Glomerular endothelial cell (primary cell): ENCODE measurements around the gene ATP1B3. TPM values are rescaled to one million over a fixed set of nuclear protein-coding genes. Genes with fewer than 3 reads are reported as not detected.
"Not testable (repeated sequence)": the region's sequence is repeated elsewhere in the genome, so short reads cannot be mapped to it uniquely, and the experiment has no call there.

ENCODE experiments used
- DNase-seq: peaks from one replicate; pipeline ENCODE4 v3.0.0-alpha.2; 2011; ENCODE audit warnings: low read depth, low spot score; ENCODE audit errors: extremely low read depth
- total RNA-seq: library from RNA; depleted of rRNA; stranded (reverse); fragments of >200 nt; gene quantifications from 2 replicates; pipeline ENCODE4 v1.2.3, GENCODE V29; 2015

The ATP1B3 gene
- 191 and 232 TPM in 2 replicates for total RNA-seq

GRCh38 chr3:141876381-141876890, at the start of gene ATP1B3:
Gene ATP1B3, plus strand, starts transcription at chr3:141876643. Its CDS starts 159 bp downstream, at chr3:141876802.
- no peak for DNase-seq

- no peak for DNase-seq
Measured at GRCh38 chr3:141828487-141828886, 48.0 kb upstream of the ATP1B3 start.

- DNase-seq, result no peak
Measured at GRCh38 chr3:141828890-141829289, 47.6 kb upstream of the ATP1B3 start.

- no peak for DNase-seq
Measured at GRCh38 chr3:141830508-141830907, 45.9 kb upstream of the ATP1B3 start.

- no peak for DNase-seq
Measured at GRCh38 chr3:141834292-141834691, 42.2 kb upstream of the ATP1B3 start.

GRCh38 chr3:141835557-141836229, 40.8 kb upstream of the ATP1B3 start:
- DNase-seq, result no peak

GRCh38 chr3:141839389-141839788, 37.1 kb upstream of the ATP1B3 start:
- DNase-seq, result no peak

- DNase-seq, result peak; percentile 75
Measured at GRCh38 chr3:141840737-141841544, 35.5 kb upstream of the ATP1B3 start.

- DNase-seq, result no peak
Measured at GRCh38 chr3:141844108-141844507, 32.3 kb upstream of the ATP1B3 start.

GRCh38 chr3:141844812-141845211, 31.6 kb upstream of the ATP1B3 start:
- DNase-seq, result no peak

GRCh38 chr3:141845407-141846049, 30.9 kb upstream of the ATP1B3 start:
- DNase-seq, result no peak

GRCh38 chr3:141846050-141846433, 30.4 kb upstream of the ATP1B3 start:
- DNase-seq, result no peak

- DNase-seq, result not testable (repeated sequence)
Measured at GRCh38 chr3:141848159-141848748, 28.2 kb upstream of the ATP1B3 start.

GRCh38 chr3:141849056-141849815, 27.2 kb upstream of the ATP1B3 start:
- no peak for DNase-seq

GRCh38 chr3:141851411-141851810, 25.0 kb upstream of the ATP1B3 start:
- DNase-seq, result no peak

GRCh38 chr3:141853081-141853601, 23.3 kb upstream of the ATP1B3 start:
- DNase-seq, result no peak

GRCh38 chr3:141853629-141854168, 22.7 kb upstream of the ATP1B3 start:
- DNase-seq, result no peak

GRCh38 chr3:141854599-141854998, 21.8 kb upstream of the ATP1B3 start:
- no peak for DNase-seq

GRCh38 chr3:141858312-141858711, 18.1 kb upstream of the ATP1B3 start:
- DNase-seq, result no peak

- DNase-seq, result no peak
Measured at GRCh38 chr3:141859651-141860050, 16.8 kb upstream of the ATP1B3 start.
